ENCODE results near the gene MAP3K3. TPM values are rescaled to one million over a fixed set of nuclear protein-coding genes. Genes with fewer than 3 reads are reported as not detected.

The MAP3K3 gene
- total and polyA plus RNA-seq, 10 of the 15 experiments (the other 5 are each of a cell fraction or from before 2014, with no cell fraction given) = 1.6 to 24.1 (median 15.0) TPM

DNA sequence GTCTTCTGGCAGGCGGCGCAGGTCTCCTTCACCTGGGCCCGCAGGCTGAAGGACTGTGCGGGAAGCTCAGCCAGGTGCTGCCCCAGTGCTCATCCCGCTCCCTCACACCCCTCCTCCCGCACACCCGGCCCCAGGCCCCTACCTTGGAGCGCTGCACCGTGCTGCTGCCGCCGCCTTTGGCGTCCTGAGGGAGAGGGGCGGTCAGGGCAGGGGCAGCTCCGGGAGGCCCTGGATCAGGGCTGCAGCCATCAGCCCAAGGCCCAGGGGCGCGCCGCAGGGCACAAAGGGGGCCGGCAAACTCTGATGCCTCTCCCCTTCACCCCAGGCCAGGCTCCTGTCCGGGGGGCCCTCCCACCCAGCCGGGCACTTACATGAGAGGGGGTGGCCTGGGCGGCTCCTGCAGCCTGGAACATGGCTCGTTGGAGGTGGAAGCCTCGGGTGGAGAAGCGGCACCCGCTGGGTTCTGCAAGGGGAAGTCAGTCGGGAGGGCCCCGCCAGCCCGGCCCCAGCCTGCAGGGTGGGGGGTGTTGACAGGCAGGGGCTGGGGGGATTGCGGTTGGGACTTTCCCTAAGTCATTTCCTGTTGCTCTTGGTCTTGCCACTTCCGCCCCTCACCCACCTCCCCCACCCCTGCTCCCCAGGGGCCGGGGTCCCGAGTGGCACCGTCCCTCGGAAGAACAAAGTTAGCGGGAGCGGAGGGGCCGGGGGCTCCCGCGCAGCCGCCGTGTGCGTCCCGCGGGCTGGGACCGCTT, 76.8 kb downstream of the MAP3K3 start:
- BruUV-seq (replicated peaks) = no TSS peak
- DNase-seq (ENCODE audit: low read depth, low spot score) = peak; percentile 59
- SMC1A ChIA-PET (ENCODE audit: uncharacterized antibody, unreplicated experiment) = interaction anchor here (0.9 to 2.5 kb wide), 11 partner anchors 12 to 274 kb away, joined by 3 to 11 read pairs (median 3); partner anchors contain the start of genes CCDC47, DDX42 and FTSJ3
- Histone ChIP-seq H3K36me3 (ENCODE audit: control insufficient read depth in 2 of 2, insufficient read depth in 2 of 2, low read length in 1 of 2) (peaks cover 10% of the 10 kb centered on the region in 2 experiments; a peak in 3 of 4 replicates), H3K27ac (ENCODE audit: control insufficient read depth, insufficient read depth) (peak overlapping the region; percentile 94), H3K9me3 (replicated peaks; ENCODE audit: control insufficient read depth, insufficient read depth, low read length) (no peaks in the 10 kb centered on the region), H3K9ac (ENCODE audit: control insufficient read depth, insufficient read depth, low read length) (peak overlapping the region; percentile 86), H4K20me1 (ENCODE audit: control insufficient read depth, insufficient read depth) (no peaks in the 10 kb centered on the region), H2AFZ (ENCODE audit: control insufficient read depth, low read depth, low read length) (no peak overlapping the region), H3K27me3 (replicated peaks in 1 of 2; ENCODE audit: control insufficient read depth in 2 of 2, insufficient read depth in 2 of 2, low read length in 1 of 2) (no peaks in the 10 kb centered on the region), H3K79me2 (ENCODE audit: control insufficient read depth, insufficient read depth, low read length) (peaks cover 65% of the 10 kb centered on the region), H3K4me3 (peak overlapping the region; percentile 88), H3K4me2 (ENCODE audit: control insufficient read depth, insufficient read depth) (peak overlapping the region; percentile 84), H3K4me1 (ENCODE audit: control insufficient read depth, insufficient read depth, low read length) (peaks cover 40% of the 10 kb centered on the region)
- in situ Hi-C loops (cut with MboI) = no loop called here
- under 1% methylated on average over 21 of the region's 45 CpGs for WGBS (ENCODE audit: insufficient coverage, insufficient replicate concordance, low lambda C conversion rate, missing lambda C conversion rate)
- RAD21 ChIA-PET (ENCODE audit: unreplicated experiment) = interaction anchor here (0.8 to 3.8 kb wide), 16 partner anchors 11 to 274 kb away, joined by 3 to 24 read pairs (median 4); partner anchors contain the start of genes CCDC47, DDX42, MAP3K3 and STRADA
- POLR2A ChIA-PET = interaction anchor here (0.8 to 2.7 kb wide), 10 partner anchors 16 to 149 kb away, joined by 3 to 23 read pairs (median 4); partner anchors contain the start of genes CCDC47, DCAF7, DDX42 and MAP3K3
- intact Hi-C loops (cut with micrococcal nuclease; ENCODE audit: unreplicated experiment) = loop anchor here (1.0 to 10.0 kb wide), 5 partner anchors 74 to 274 kb away; partner anchors contain the start of genes CCDC47, DCAF7, FTSJ3 and PSMC5
- peak; percentile 33 for ATAC-seq
- CTCF ChIA-PET = interaction anchor here (0.6 to 2.9 kb wide), 24 partner anchors 7 to 167 kb away, joined by 3 to 11 read pairs (median 4); partner anchors contain the start of gene CCDC47
- no peak for FAIRE-seq
- TF ChIP-seq CHD2 (IDR thresholded peaks at IDR 0.05; ENCODE audit: borderline replicate concordance, low read depth, low read length) = no peak; the same call in 1 of the 2 replicates
- no peak for TF ChIP-seq CBX5 (IDR thresholded peaks at IDR 0.05; ENCODE audit: low read depth)
- TF ChIP-seq STAT1 (conservative IDR thresholded peaks at IDR 0.05) = no peak
- no peak for TF ChIP-seq SRF (IDR thresholded peaks at IDR 0.05; ENCODE audit: low read depth in 2 of 2, low read length in 2 of 2)
- TF ChIP-seq KLF5 (IDR thresholded peaks at IDR 0.05; ENCODE audit: partially characterized antibody) = no peak
- peak; percentile 98 for TF ChIP-seq CBFB (IDR thresholded peaks at IDR 0.05; ENCODE audit: low read depth)
- TF ChIP-seq, protein P1, sequence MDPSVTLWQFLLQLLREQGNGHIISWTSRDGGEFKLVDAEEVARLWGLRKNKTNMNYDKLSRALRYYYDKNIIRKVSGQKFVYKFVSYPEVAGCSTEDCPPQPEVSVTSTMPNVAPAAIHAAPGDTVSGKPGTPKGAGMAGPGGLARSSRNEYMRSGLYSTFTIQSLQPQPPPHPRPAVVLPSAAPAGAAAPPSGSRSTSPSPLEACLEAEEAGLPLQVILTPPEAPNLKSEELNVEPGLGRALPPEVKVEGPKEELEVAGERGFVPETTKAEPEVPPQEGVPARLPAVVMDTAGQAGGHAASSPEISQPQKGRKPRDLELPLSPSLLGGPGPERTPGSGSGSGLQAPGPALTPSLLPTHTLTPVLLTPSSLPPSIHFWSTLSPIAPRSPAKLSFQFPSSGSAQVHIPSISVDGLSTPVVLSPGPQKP (IDR thresholded peaks at IDR 0.05; ENCODE audit: low read depth, low read length) = peak; percentile 50; the same call in 1 of the 2 replicates
- peak; percentile 63; the same call in 1 of the 2 replicates for TF ChIP-seq PAX5 (IDR thresholded peaks at IDR 0.05; ENCODE audit: borderline replicate concordance, low read depth, low read length)
- TF ChIP-seq IRF4 (IDR thresholded peaks at IDR 0.05; ENCODE audit: low read depth, low read length) = no peak
- TF ChIP-seq POLR2AphosphoS2 (IDR thresholded peaks at IDR 0.05; ENCODE audit: low read depth, low read length) = peak; percentile 56; the same call in 1 of the 2 replicates
- no peak for TF ChIP-seq SREBF2 (IDR thresholded peaks at IDR 0.05; ENCODE audit: low read length)
- TF ChIP-seq, protein P2, sequence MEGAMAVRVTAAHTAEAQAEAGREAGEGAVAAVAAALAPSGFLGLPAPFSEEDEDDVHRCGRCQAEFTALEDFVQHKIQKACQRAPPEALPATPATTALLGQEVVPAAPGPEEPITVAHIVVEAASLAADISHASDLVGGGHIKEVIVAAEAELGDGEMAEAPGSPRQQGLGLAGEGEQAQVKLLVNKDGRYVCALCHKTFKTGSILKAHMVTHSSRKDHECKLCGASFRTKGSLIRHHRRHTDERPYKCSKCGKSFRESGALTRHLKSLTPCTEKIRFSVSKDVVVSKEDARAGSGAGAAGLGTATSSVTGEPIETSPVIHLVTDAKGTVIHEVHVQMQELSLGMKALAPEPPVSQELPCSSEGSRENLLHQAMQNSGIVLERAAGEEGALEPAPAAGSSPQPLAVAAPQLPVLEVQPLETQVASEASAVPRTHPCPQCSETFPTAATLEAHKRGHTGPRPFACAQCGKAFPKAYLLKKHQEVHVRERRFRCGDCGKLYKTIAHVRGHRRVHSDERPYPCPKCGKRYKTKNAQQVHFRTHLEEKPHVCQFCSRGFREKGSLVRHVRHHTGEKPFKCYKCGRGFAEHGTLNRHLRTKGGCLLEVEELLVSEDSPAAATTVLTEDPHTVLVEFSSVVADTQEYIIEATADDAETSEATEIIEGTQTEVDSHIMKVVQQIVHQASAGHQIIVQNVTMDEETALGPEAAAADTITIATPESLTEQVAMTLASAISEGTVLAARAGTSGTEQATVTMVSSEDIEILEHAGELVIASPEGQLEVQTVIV (IDR thresholded peaks at IDR 0.05; ENCODE audit: borderline replicate concordance, partially characterized antibody) = no peak
- peak; percentile 69 for TF ChIP-seq RELA (IDR thresholded peaks at IDR 0.05; ENCODE audit: borderline replicate concordance, partially characterized antibody)
- TF ChIP-seq, protein P3, sequence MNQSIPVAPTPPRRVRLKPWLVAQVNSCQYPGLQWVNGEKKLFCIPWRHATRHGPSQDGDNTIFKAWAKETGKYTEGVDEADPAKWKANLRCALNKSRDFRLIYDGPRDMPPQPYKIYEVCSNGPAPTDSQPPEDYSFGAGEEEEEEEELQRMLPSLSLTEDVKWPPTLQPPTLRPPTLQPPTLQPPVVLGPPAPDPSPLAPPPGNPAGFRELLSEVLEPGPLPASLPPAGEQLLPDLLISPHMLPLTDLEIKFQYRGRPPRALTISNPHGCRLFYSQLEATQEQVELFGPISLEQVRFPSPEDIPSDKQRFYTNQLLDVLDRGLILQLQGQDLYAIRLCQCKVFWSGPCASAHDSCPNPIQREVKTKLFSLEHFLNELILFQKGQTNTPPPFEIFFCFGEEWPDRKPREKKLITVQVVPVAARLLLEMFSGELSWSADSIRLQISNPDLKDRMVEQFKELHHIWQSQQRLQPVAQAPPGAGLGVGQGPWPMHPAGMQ (IDR thresholded peaks at IDR 0.05; ENCODE audit: borderline replicate concordance) = no peak
- peak; percentile 17; the same call in 1 of the 2 replicates for TF ChIP-seq BCL11A (IDR thresholded peaks at IDR 0.05; ENCODE audit: low read depth, low read length)
- no peak for TF ChIP-seq SIX5 (IDR thresholded peaks at IDR 0.05; ENCODE audit: low read depth, low read length, severe bottlenecking)
- no peak for TF ChIP-seq RBBP5 (conservative IDR thresholded peaks at IDR 0.05)

All from GM12878 (cell line).